Measurements from ENCODE around the gene ELMO1.

GRCh38 chr7:37405128-37405527, 43.5 kb downstream of the ELMO1 start:
- TF ChIP-seq POLR2A (IDR thresholded peaks at IDR 0.05; ENCODE audit: low read depth, low read length) = no peak
- TF ChIP-seq TAF1 (IDR thresholded peaks at IDR 0.05; ENCODE audit: borderline replicate concordance, low read depth, low read length) = no peak
- TF ChIP-seq POLR2AphosphoS5 (IDR thresholded peaks at IDR 0.05; ENCODE audit: low read depth, low read length) = no peak

All from GM12892 (cell line).